HL-60 (cell line): ENCODE results near the gene HCRTR1.
A peak's percentile ranks its signal among the peaks of the same experiment; 100 is the strongest.

ENCODE experiments used
- DNase-seq, 2 experiments: peaks; one replicate each; pipeline ENCODE4 v3.0.0-alpha.2; 2010 to 2020; ENCODE audit warnings: low read depth in 1 of 2, low spot score in 1 of 2
- H3K27ac ChIP-seq: fragments of 250-450 bp; sonication (Bioruptor Pico); replicated peaks from 2 replicates; pipeline ENCODE4 v1.5.1; 2020; ENCODE audit warnings: mild to moderate bottlenecking, moderate library complexity
- H3K27me3 ChIP-seq: fragments of 250-450 bp; sonication (Bioruptor Pico); 2 replicates; pipeline ENCODE4 v1.5.1; 2021; ENCODE audit warnings: mild to moderate bottlenecking, moderate library complexity; ENCODE audit not compliant: insufficient read depth, poor library complexity, severe bottlenecking
- H3K4me3 ChIP-seq: replicated peaks from 2 replicates; pipeline ENCODE4 v1.5.1; 2011; ENCODE audit warnings: mild to moderate bottlenecking, control low read depth, low read length; ENCODE audit not compliant: insufficient read depth
- GABPA ChIP-seq: IDR thresholded peaks from 2 replicates; pipeline ENCODE4 v1.6.1; 2012; ENCODE audit warnings: low read depth
- POLR2AphosphoS5 ChIP-seq: IDR thresholded peaks from 2 replicates; pipeline ENCODE4 v1.6.1; 2012; ENCODE audit warnings: low read depth
- SPI1 ChIP-seq: IDR thresholded peaks from 2 replicates; pipeline ENCODE4 v1.6.1; 2012; ENCODE audit warnings: low read depth, mild to moderate bottlenecking, borderline replicate concordance
- TF ChIP-seq, protein P1 (sequence below): IDR thresholded peaks from one replicate; pipeline ENCODE4 v1.5.1; 2011; ENCODE audit warnings: low read length, control low read depth, inconsistent platforms; ENCODE audit not compliant: insufficient read depth
- TF ChIP-seq, protein P2 (sequence below): IDR thresholded peaks from 2 replicates; pipeline ENCODE4 v1.6.1; 2012; ENCODE audit warnings: low read depth; ENCODE audit not compliant: insufficient replicate concordance

HCRTR1 gene

DNA sequence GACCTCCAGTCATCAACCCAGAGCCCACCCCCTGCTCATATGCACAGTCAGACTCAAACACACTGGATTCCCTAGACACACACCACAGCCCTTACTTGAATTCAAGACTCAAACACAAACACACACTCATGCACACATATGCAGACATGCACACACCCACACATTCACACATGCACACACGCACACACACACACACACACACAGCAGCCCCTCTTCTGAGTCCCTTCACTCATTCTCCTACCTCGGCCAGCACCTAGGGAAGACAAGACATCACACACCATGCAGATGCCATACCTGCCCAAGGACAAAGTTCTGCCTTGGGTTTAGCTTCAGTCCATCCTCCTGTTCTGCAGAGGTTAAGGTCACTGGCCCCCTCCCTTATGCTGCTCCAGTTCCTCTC, 1.6 kb upstream of the HCRTR1 start:
- H3K27me3 ChIP-seq: peaks cover 19% of the 10 kb centered on the region
- TF ChIP-seq, protein P1, sequence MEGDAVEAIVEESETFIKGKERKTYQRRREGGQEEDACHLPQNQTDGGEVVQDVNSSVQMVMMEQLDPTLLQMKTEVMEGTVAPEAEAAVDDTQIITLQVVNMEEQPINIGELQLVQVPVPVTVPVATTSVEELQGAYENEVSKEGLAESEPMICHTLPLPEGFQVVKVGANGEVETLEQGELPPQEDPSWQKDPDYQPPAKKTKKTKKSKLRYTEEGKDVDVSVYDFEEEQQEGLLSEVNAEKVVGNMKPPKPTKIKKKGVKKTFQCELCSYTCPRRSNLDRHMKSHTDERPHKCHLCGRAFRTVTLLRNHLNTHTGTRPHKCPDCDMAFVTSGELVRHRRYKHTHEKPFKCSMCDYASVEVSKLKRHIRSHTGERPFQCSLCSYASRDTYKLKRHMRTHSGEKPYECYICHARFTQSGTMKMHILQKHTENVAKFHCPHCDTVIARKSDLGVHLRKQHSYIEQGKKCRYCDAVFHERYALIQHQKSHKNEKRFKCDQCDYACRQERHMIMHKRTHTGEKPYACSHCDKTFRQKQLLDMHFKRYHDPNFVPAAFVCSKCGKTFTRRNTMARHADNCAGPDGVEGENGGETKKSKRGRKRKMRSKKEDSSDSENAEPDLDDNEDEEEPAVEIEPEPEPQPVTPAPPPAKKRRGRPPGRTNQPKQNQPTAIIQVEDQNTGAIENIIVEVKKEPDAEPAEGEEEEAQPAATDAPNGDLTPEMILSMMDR: no peak
- TF ChIP-seq GABPA (no peak), POLR2AphosphoS5 (no peak), SPI1 (no peak)
- H3K4me3 ChIP-seq: no peak overlapping the region

DNA sequence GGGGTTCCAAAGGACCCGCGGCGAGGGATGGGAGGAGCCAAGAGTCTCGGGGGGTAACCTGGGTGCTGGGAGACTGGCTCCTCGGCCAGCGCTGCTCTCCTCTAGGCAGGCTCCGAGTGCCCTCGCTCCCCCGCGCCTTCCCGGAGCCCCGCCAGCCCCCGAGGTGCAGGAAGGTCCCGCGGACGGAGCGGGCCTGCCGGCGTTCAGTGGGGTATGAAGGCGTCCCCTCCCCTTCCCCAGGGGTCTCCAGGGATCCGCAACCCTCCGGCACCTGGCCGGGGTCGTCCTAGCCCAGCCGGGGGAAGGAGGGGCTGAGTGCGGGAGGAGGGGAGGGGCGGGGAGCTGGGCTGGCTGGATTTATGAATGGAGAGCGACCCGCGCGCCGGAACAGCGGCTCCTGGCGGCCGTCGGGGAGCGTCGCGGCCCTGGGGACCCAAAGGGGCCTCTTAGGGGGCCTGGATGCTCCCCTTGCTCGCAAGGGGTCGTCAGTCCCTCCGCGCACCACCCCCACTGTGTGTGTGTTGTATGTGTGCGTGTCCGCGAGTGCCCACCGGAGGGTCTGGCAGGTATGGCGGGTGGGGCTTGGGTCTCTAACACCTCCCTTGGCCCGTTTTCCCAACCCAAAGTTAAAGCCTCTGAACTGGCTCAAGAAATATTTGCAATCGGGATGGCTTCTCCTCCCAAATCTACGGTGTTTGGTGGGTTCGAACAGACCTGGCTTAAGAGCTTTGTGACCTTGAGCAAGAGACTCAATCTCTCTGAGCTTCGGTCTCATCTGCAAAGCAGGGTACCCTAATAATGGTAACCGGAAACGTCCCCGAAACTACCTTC, 642 bp downstream of the HCRTR1 start:
- Histone ChIP-seq H3K4me3 (peak overlapping the region; percentile 33), H3K27ac (no peak overlapping the region), H3K27me3 (peaks cover 19% of the 10 kb centered on the region)
- TF ChIP-seq, protein P1: peak; percentile 42
- no peak for TF ChIP-seq GABPA
- DNase-seq: peak in 1 of 2 experiments; percentile 14

More for the DNA sequence above, 1.6 kb upstream of the HCRTR1 start:
- no peak overlapping the region for H3K27ac ChIP-seq
- DNase-seq: no peak

DNA sequence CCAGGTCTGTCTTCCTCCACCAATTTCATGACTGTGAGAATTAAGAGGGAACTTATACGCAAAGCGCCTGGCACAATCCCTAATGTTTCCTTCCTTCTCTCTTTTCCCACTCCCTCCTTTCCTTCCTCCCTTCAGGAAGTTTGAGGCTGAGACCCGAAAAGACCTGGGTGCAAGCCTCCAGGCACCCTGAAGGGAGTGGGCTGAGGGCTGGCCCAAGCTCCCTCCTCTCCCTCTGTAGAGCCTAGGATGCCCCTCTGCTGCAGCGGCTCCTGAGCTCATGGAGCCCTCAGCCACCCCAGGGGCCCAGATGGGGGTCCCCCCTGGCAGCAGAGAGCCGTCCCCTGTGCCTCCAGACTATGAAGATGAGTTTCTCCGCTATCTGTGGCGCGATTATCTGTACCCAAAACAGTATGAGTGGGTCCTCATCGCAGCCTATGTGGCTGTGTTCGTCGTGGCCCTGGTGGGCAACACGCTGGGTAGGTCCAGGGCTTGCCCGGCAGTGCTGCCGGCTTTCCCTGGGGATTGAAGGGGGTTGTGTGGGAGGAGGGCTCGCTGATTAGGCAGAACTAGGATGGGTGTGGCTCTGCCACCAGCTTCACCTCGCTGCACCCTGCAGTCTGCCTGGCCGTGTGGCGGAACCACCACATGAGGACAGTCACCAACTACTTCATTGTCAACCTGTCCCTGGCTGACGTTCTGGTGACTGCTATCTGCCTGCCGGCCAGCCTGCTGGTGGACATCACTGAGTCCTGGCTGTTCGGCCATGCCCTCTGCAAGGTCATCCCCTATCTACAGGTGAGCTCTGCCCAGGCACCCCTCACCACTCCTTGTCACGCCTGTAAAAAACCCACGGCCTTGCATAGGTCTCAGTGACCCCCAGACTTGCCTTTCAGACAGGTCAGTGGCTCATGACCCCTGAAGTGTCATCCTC, 1.7 kb downstream of the HCRTR1 start:
- no peak for TF ChIP-seq GABPA
- no peak for TF ChIP-seq SPI1
- TF ChIP-seq, protein P2, sequence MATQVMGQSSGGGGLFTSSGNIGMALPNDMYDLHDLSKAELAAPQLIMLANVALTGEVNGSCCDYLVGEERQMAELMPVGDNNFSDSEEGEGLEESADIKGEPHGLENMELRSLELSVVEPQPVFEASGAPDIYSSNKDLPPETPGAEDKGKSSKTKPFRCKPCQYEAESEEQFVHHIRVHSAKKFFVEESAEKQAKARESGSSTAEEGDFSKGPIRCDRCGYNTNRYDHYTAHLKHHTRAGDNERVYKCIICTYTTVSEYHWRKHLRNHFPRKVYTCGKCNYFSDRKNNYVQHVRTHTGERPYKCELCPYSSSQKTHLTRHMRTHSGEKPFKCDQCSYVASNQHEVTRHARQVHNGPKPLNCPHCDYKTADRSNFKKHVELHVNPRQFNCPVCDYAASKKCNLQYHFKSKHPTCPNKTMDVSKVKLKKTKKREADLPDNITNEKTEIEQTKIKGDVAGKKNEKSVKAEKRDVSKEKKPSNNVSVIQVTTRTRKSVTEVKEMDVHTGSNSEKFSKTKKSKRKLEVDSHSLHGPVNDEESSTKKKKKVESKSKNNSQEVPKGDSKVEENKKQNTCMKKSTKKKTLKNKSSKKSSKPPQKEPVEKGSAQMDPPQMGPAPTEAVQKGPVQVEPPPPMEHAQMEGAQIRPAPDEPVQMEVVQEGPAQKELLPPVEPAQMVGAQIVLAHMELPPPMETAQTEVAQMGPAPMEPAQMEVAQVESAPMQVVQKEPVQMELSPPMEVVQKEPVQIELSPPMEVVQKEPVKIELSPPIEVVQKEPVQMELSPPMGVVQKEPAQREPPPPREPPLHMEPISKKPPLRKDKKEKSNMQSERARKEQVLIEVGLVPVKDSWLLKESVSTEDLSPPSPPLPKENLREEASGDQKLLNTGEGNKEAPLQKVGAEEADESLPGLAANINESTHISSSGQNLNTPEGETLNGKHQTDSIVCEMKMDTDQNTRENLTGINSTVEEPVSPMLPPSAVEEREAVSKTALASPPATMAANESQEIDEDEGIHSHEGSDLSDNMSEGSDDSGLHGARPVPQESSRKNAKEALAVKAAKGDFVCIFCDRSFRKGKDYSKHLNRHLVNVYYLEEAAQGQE: no peak
- no peak for TF ChIP-seq POLR2AphosphoS5
- TF ChIP-seq, protein P1: no peak
- H3K27ac ChIP-seq: no peak overlapping the region
- H3K27me3 ChIP-seq: peaks cover 19% of the 10 kb centered on the region
- no peak for DNase-seq
- no peak overlapping the region for H3K4me3 ChIP-seq

DNA sequence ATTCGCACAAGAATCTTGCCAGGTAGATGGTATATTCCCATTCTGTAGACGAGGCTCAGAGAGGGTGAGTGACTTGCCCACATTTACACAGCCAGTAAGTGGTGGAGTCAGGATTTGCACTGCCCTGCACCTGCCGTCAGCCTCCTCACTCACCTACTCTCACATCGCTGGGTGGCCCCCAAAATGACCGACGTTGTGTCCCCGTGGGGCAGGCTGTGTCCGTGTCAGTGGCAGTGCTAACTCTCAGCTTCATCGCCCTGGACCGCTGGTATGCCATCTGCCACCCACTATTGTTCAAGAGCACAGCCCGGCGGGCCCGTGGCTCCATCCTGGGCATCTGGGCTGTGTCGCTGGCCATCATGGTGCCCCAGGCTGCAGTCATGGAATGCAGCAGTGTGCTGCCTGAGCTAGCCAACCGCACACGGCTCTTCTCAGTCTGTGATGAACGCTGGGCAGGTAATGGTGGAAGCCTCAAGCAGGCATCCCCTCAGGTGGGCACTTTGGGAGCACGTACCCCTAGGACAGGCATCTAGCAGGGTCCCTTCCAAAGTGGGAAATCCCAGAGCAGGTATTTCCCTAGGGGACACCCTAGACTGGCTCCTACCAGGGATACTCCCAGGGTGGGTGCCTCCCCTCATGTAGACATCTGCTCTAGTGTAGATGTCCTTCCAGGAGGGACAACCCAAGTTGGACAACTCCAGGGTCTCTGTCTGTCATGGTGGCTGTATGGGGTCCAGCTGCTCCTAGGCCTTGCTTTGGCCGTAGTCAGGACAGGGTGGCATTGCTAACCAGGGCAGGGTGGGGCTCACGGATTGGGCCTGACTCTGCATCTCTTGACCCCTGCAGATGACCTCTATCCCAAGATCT, 3.4 kb downstream of the HCRTR1 start:
- no peak overlapping the region for H3K4me3 ChIP-seq
- TF ChIP-seq POLR2AphosphoS5 (no peak), GABPA (no peak), SPI1 (no peak)
- TF ChIP-seq, protein P1: no peak
- TF ChIP-seq, protein P2: no peak
- no peak for DNase-seq
- no peak overlapping the region for H3K27ac ChIP-seq
- peaks cover 19% of the 10 kb centered on the region for H3K27me3 ChIP-seq
